HepG2 (cell line): ENCODE results near the gene PRM2. TPM values are rescaled to one million over a fixed set of nuclear protein-coding genes. Genes with fewer than 3 reads are reported as not detected.
A peak's percentile ranks its signal among the peaks of the same experiment; 100 is the strongest.

Experiments used
- BCLAF1 ChIP-seq: fragments of 450-650 bp; IDR thresholded peaks from 2 replicates; pipeline ENCODE4 v1.6.1; 2017; ENCODE audit warnings: mild to moderate bottlenecking
- CEBPG ChIP-seq: IDR thresholded peaks from 2 replicates; pipeline ENCODE4 v1.6.1; 2016
- ESRRA ChIP-seq: sonication (generic); formaldehyde crosslinking; IDR thresholded peaks from 2 replicates; pipeline ENCODE4 v1.5.1; 2020; ENCODE audit warnings: mild to moderate bottlenecking, low read depth, missing genetic modification reagents
- FOXK1 ChIP-seq: sonication (generic); formaldehyde crosslinking; IDR thresholded peaks from 2 replicates; pipeline ENCODE4 v1.4.0; 2020; ENCODE audit warnings: low read depth, missing genetic modification reagents, borderline replicate concordance
- HCFC1 ChIP-seq: fragments of 150-350 bp; IDR thresholded peaks from 2 replicates; pipeline ENCODE4 v1.6.1; 2014; ENCODE audit warnings: low read depth, low read length
- KLF15 ChIP-seq: sonication (generic); formaldehyde crosslinking; IDR thresholded peaks from 2 replicates; pipeline ENCODE4 v1.8.1; 2023; ENCODE audit warnings: borderline replicate concordance, mild to moderate bottlenecking, inconsistent platforms, missing genetic modification reagents, mixed read lengths
- POGZ ChIP-seq: sonication (generic); formaldehyde crosslinking; IDR thresholded peaks from 2 replicates; pipeline ENCODE4 v1.4.0; 2020; ENCODE audit warnings: mild to moderate bottlenecking, missing genetic modification reagents
- RFX5 ChIP-seq: IDR thresholded peaks from 2 replicates; pipeline ENCODE4 v1.6.1; 2011; ENCODE audit warnings: low read depth, low read length, improper control_type of control experiment
- SOX5 ChIP-seq: IDR thresholded peaks from 2 replicates; pipeline ENCODE4 v1.6.1; 2016; ENCODE audit warnings: borderline replicate concordance
- TAF15 ChIP-seq: fragments of 200-400 bp; formaldehyde crosslinking; IDR thresholded peaks from one replicate; pipeline ENCODE4 v1.6.1; 2018; ENCODE audit warnings: mild to moderate bottlenecking, low read depth, low read length; ENCODE audit not compliant: poor library complexity, severe bottlenecking
- TEAD3 ChIP-seq: optimal IDR thresholded peaks from 2 replicates; pipeline ENCODE3; 2016; ENCODE audit warnings: borderline replicate concordance
- TOPORS ChIP-seq: sonication (generic); formaldehyde crosslinking; IDR thresholded peaks from 2 replicates; pipeline ENCODE4 v1.8.0; 2023; ENCODE audit warnings: mild to moderate bottlenecking, missing genetic modification reagents
- ZNF136 ChIP-seq: sonication (generic); formaldehyde crosslinking; IDR thresholded peaks from 2 replicates; pipeline ENCODE4 v1.8.1; 2022; ENCODE audit warnings: low read depth, mild to moderate bottlenecking, moderate library complexity, missing genetic modification reagents
- ZNF253 ChIP-seq: sonication (generic); formaldehyde crosslinking; IDR thresholded peaks from 2 replicates; pipeline ENCODE4 v1.8.0; 2022; ENCODE audit warnings: mild to moderate bottlenecking, missing genetic modification reagents, borderline replicate concordance
- ZNF564 ChIP-seq: sonication (generic); formaldehyde crosslinking; IDR thresholded peaks from 2 replicates; pipeline ENCODE4 v1.8.1; 2023; ENCODE audit warnings: mild to moderate bottlenecking, missing genetic modification reagents
- ZNF615 ChIP-seq: sonication (generic); formaldehyde crosslinking; IDR thresholded peaks from 2 replicates; pipeline ENCODE4 v1.5.0; 2020; ENCODE audit warnings: mild to moderate bottlenecking, missing genetic modification reagents, borderline replicate concordance
- ZNF687 ChIP-seq: sonication (generic); formaldehyde crosslinking; IDR thresholded peaks from 2 replicates; pipeline ENCODE4 v1.5.1; 2020; ENCODE audit warnings: mild to moderate bottlenecking, missing genetic modification reagents, moderate library complexity
- ZNF775 ChIP-seq: sonication (generic); formaldehyde crosslinking; IDR thresholded peaks from 2 replicates; pipeline ENCODE4 v1.4.0; 2020; ENCODE audit warnings: missing genetic modification reagents, mild to moderate bottlenecking, moderate library complexity, borderline replicate concordance
- polyA plus RNA-seq, 8 experiments: library from polyadenylated mRNA; depleted of rRNA in 3 of 8; stranded (reverse) in 7 of 8; unstranded in 1 of 8; fragments of >200 nt; fragmentation: Illumina TruSeq in 4 of 8; extraction: Trizol in 4 of 8; gene quantifications; 2 replicates each; pipeline versions ENCODE4 v1.2.1 to v1.2.3, GENCODE V29; 2011 to 2016; ENCODE audit warnings: low read depth in 4 of 8, missing spikeins in 1 of 8, mixed read lengths in 1 of 8; ENCODE audit not compliant: insufficient read depth in 1 of 8
- total RNA-seq, 5 experiments: library from RNA; depleted of rRNA; stranded (reverse); fragments of >200 nt; fragmentation: Illumina TruSeq; extraction: Trizol; gene quantifications; 2 replicates each; pipeline ENCODE4 v1.2.3, GENCODE V29; 2016; ENCODE audit warnings: low read depth in 1 of 5

Gene PRM2
- total and polyA plus RNA-seq, 2 of the 13 experiments (the other 11 are each of a cell fraction or from before 2014, with no cell fraction given) = 0.54 TPM; not detected in 1

GRCh38 chr16:11323551-11324336 lies 47.5 kb upstream of the PRM2 start (continued):
- TF ChIP-seq TAF15 = no peak
- TF ChIP-seq KLF15 = no peak
- no peak for TF ChIP-seq POGZ (CRISPR knock-in tag)
- TF ChIP-seq CEBPG = peak; percentile 53
- TF ChIP-seq ZNF253 (CRISPR knock-in tag) = no peak
- no peak for TF ChIP-seq ZNF615
- TF ChIP-seq BCLAF1 = no peak
- TF ChIP-seq TEAD3 = peak; percentile 31
- no peak for TF ChIP-seq SOX5 (CRISPR knock-in tag)
- TF ChIP-seq TOPORS (CRISPR knock-in tag) = no peak
- TF ChIP-seq ZNF136 (CRISPR knock-in tag) = no peak
- peak; percentile 32 for TF ChIP-seq ZNF687 (CRISPR knock-in tag)
- no peak for TF ChIP-seq ZNF775
- no peak for TF ChIP-seq RFX5
- TF ChIP-seq ESRRA (CRISPR knock-in tag) = no peak
- no peak for TF ChIP-seq ZNF564
- no peak for TF ChIP-seq FOXK1 (CRISPR knock-in tag)
- no peak for TF ChIP-seq HCFC1
